ENCODE data around the gene SLC19A2.

GRCh38 chr1:169509354-169509753, 23.6 kb upstream of the SLC19A2 start:
- TF ChIP-seq CTCF (IDR thresholded peaks at IDR 0.05) (no peak), EP300 (IDR thresholded peaks at IDR 0.05) (no peak)
